Epithelial cell of proximal tubule (primary cell): ENCODE results near the gene CEP78. TPM values are rescaled to one million over a fixed set of nuclear protein-coding genes. Genes with fewer than 3 reads are reported as not detected.

Experiments
- DNase-seq: peaks from one replicate; pipeline ENCODE4 v3.0.0-alpha.2; 2011; ENCODE audit warnings: low read depth
- H3K4me3 ChIP-seq: 2 replicates; pipeline ENCODE4 v1.5.1; 2011; ENCODE audit warnings: low read depth, mild to moderate bottlenecking, low read length
- CTCF ChIP-seq: conservative IDR thresholded peaks from 2 replicates; pipeline ENCODE4 v1.5.1; 2012; ENCODE audit warnings: low read depth, mild to moderate bottlenecking, low read length
- total RNA-seq: library from RNA; depleted of rRNA; stranded (reverse); fragments of >200 nt; gene quantifications from 2 replicates; pipeline ENCODE4 v1.2.3, GENCODE V29; 2015

The CEP78 gene
- total RNA-seq, 1 donor from 2014 or later: 32.2 TPM

GRCh38 chr9:78234810-78235209 is 1.1 kb upstream of the CEP78 start:
- peak overlapping the region; percentile 82 for H3K4me3 ChIP-seq
- no peak for TF ChIP-seq CTCF
- no peak for DNase-seq

- no peak for DNase-seq
- no peak for TF ChIP-seq CTCF
- peak overlapping the region; percentile 82 for H3K4me3 ChIP-seq
Measured at GRCh38 chr9:78235256-78235761, 566 bp upstream of the CEP78 start.

GRCh38 chr9:78236551-78236910 is 656 bp downstream of the CEP78 start:
- DNase-seq: no peak
- H3K4me3 ChIP-seq: peak overlapping the region; percentile 82
- TF ChIP-seq CTCF: no peak

- no peak for DNase-seq
- H3K4me3 ChIP-seq: no peak overlapping the region
- TF ChIP-seq CTCF: no peak
Measured at GRCh38 chr9:78238046-78239038, 2.5 kb downstream of the CEP78 start.

- DNase-seq: peak; percentile 22
- TF ChIP-seq CTCF: peak; percentile 82
Measured at GRCh38 chr9:78239506-78239905, 3.6 kb downstream of the CEP78 start.

GRCh38 chr9:78242041-78242440 is 6.2 kb downstream of the CEP78 start:
- TF ChIP-seq CTCF: no peak
- no peak overlapping the region for H3K4me3 ChIP-seq
- no peak for DNase-seq

More at GRCh38 chr9:78239506-78239905, 3.6 kb downstream of the CEP78 start:
- H3K4me3 ChIP-seq: no peak overlapping the region
